Measurements from ENCODE around the gene LDLRAD4. TPM values are rescaled to one million over a fixed set of nuclear protein-coding genes. Genes with fewer than 3 reads are reported as not detected.

Gene LDLRAD4
- total and polyA plus RNA-seq, 2 donors (not counting 1 experiment from before 2014, with no cell fraction given), result 13.9 to 35.7 TPM

GRCh38 chr18:13624563-13625237, 406.1 kb downstream of the LDLRAD4 start:
- Histone ChIP-seq H3K36me3 (replicated peaks in 1 of 2; ENCODE audit: control extremely low read depth in 1 of 2, control insufficient read depth in 1 of 2, extremely low read depth in 1 of 2, insufficient read depth in 2 of 2, low read length in 1 of 2) (peaks cover 0 to 3% of the 10 kb centered on the region in 2 experiments), H3K4me1 (ENCODE audit: control insufficient read depth in 2 of 2, insufficient read depth in 2 of 2, low read length in 2 of 2) (peaks cover under 1 to 12% of the 10 kb centered on the region in 2 donors), H2AFZ (ENCODE audit: insufficient read depth, low read depth, low read length, poor library complexity, severe bottlenecking) (no peak overlapping the region), H3K9ac (ENCODE audit: low read length) (no peak overlapping the region), H4K20me1 (ENCODE audit: control insufficient read depth, insufficient read depth, low read length, poor library complexity, severe bottlenecking) (no peaks in the 10 kb centered on the region), H3K27me3 (replicated peaks in 1 of 4; ENCODE audit: control extremely low read depth in 1 of 4, control insufficient read depth in 3 of 4, insufficient read depth in 4 of 4, low read length in 3 of 4) (no peaks in the 10 kb centered on the region), H3K4me3 (ENCODE audit: control extremely low read depth in 1 of 5, extremely low read depth in 1 of 5, insufficient read depth in 1 of 5, low read depth in 2 of 5, low read length in 4 of 5) (no peak overlapping the region), H3K27ac (ENCODE audit: low read length in 2 of 2) (no peak overlapping the region), H3K79me2 (ENCODE audit: control insufficient read depth, insufficient read depth, low read length) (peaks cover 69% of the 10 kb centered on the region), H3K4me2 (replicated peaks; ENCODE audit: low read depth, low read length, poor library complexity, severe bottlenecking) (no peak overlapping the region), H3K9me3 (ENCODE audit: control extremely low read depth in 1 of 3, control insufficient read depth in 2 of 3, insufficient read depth in 1 of 3, low read length in 2 of 3) (no peaks in the 10 kb centered on the region)
- H3K4me3 Mint-ChIP-seq, result no peak overlapping the region
- H3K27ac Mint-ChIP-seq, result no peak overlapping the region
- H3K4me1 Mint-ChIP-seq, result peaks cover 20% of the 10 kb centered on the region
- no peaks in the 10 kb centered on the region for H3K27me3 Mint-ChIP-seq
- intact Hi-C loops (cut with micrococcal nuclease), result no loop called here
- ChIA-PET POLR2A (no interaction called here), CTCF (interaction anchor here (0.9 to 15.6 kb wide), 3 partner anchors 65 to 408 kb away, joined by 3 to 344 read pairs (median 3); no protein-coding TSS in a partner anchor)
- 100% methylated on average over 9 of the region's 11 CpGs for WGBS (ENCODE audit: insufficient coverage)
- no peaks in the 10 kb centered on the region for H3K9me3 Mint-ChIP-seq (ENCODE audit: insufficient read depth)
- TF ChIP-seq EZH2 (IDR thresholded peaks at IDR 0.05; ENCODE audit: borderline replicate concordance, insufficient read depth, low read depth, low read length, poor library complexity, severe bottlenecking) (no peak), CTCF (IDR thresholded peaks at IDR 0.05) (no peak)
- DNase-seq, result no peak
- no peak for ATAC-seq (ENCODE audit: low read depth)

- peaks cover 69% of the 10 kb centered on the region for H3K79me2 ChIP-seq (ENCODE audit: control insufficient read depth, insufficient read depth, low read length)
- CTCF ChIA-PET, result interaction anchor here (1.1 to 15.6 kb wide), 2 partner anchors 66 to 409 kb away, joined by 3 to 344 read pairs; no protein-coding TSS in a partner anchor
- Mint-ChIP-seq H3K27me3 (no peaks in the 10 kb centered on the region), H3K27ac (no peak overlapping the region), H3K9me3 (ENCODE audit: insufficient read depth) (no peaks in the 10 kb centered on the region), H3K4me1 (peaks cover 24% of the 10 kb centered on the region), H3K4me3 (no peak overlapping the region)
- no peaks in the 10 kb centered on the region for H3K27me3 ChIP-seq (replicated peaks in 1 of 4; ENCODE audit: control extremely low read depth in 1 of 4, control insufficient read depth in 3 of 4, insufficient read depth in 4 of 4, low read length in 3 of 4)
- H2AFZ ChIP-seq (ENCODE audit: insufficient read depth, low read depth, low read length, poor library complexity, severe bottlenecking), result no peak overlapping the region
- intact Hi-C loops (cut with micrococcal nuclease), result no loop called here
- no peaks in the 10 kb centered on the region for H3K9me3 ChIP-seq (ENCODE audit: control extremely low read depth in 1 of 3, control insufficient read depth in 2 of 3, insufficient read depth in 1 of 3, low read length in 2 of 3)
- H3K36me3 ChIP-seq (replicated peaks in 1 of 2; ENCODE audit: control extremely low read depth in 1 of 2, control insufficient read depth in 1 of 2, extremely low read depth in 1 of 2, insufficient read depth in 2 of 2, low read length in 1 of 2), result peaks cover 0 to 3% of the 10 kb centered on the region in 2 experiments
- DNase-seq (no peak), ATAC-seq (ENCODE audit: low read depth) (no peak)
- no peak overlapping the region for H3K4me3 ChIP-seq (ENCODE audit: control extremely low read depth in 1 of 5, extremely low read depth in 1 of 5, insufficient read depth in 1 of 5, low read depth in 2 of 5, low read length in 4 of 5)
- no peak overlapping the region for H3K27ac ChIP-seq (ENCODE audit: low read length in 2 of 2)
- H3K9ac ChIP-seq (ENCODE audit: low read length), result no peak overlapping the region
- no peak overlapping the region for H3K4me2 ChIP-seq (replicated peaks; ENCODE audit: low read depth, low read length, poor library complexity, severe bottlenecking)
- peaks cover 5 to 11% of the 10 kb centered on the region in 2 donors for H3K4me1 ChIP-seq (ENCODE audit: control insufficient read depth in 2 of 2, insufficient read depth in 2 of 2, low read length in 2 of 2)
- WGBS (ENCODE audit: insufficient coverage), result 100% methylated on average over 6 of the region's 10 CpGs
- POLR2A ChIA-PET, result no interaction called here
- H4K20me1 ChIP-seq (ENCODE audit: control insufficient read depth, insufficient read depth, low read length, poor library complexity, severe bottlenecking), result no peaks in the 10 kb centered on the region
- TF ChIP-seq EZH2 (IDR thresholded peaks at IDR 0.05; ENCODE audit: borderline replicate concordance, insufficient read depth, low read depth, low read length, poor library complexity, severe bottlenecking), result no peak
- TF ChIP-seq CTCF (IDR thresholded peaks at IDR 0.05), result no peak
Measured at GRCh38 chr18:13625355-13625754, 406.8 kb downstream of the LDLRAD4 start.
